ENCODE measurements around the gene PDE11A.

The PDE11A gene

DNA sequence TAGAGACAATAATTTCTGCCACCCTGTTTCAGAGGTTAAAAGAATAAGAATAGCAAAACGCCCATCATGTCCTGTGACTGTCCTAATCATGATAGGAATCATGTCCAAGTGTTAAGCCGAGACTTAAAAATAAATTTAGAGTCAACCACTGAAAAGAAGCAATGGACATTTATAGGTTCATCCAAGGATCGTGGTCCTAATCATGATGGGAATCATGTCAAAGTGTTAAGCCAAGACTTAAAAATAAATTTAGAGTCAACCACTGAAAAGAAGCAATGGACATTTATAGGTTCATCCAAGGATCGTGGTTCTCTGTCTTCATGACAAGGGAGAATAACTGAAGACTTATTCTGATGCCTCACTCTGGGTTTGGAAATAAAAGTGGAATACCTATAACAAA lies 73.6 kb downstream of the PDE11A start:
- no peak overlapping the region for H3K4me3 ChIP-seq (ENCODE audit: control insufficient read depth, low read depth, low read length)
- DNase-seq (ENCODE audit: low read depth) = no peak
- TF ChIP-seq, protein P1, sequence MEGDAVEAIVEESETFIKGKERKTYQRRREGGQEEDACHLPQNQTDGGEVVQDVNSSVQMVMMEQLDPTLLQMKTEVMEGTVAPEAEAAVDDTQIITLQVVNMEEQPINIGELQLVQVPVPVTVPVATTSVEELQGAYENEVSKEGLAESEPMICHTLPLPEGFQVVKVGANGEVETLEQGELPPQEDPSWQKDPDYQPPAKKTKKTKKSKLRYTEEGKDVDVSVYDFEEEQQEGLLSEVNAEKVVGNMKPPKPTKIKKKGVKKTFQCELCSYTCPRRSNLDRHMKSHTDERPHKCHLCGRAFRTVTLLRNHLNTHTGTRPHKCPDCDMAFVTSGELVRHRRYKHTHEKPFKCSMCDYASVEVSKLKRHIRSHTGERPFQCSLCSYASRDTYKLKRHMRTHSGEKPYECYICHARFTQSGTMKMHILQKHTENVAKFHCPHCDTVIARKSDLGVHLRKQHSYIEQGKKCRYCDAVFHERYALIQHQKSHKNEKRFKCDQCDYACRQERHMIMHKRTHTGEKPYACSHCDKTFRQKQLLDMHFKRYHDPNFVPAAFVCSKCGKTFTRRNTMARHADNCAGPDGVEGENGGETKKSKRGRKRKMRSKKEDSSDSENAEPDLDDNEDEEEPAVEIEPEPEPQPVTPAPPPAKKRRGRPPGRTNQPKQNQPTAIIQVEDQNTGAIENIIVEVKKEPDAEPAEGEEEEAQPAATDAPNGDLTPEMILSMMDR (conservative IDR thresholded peaks at IDR 0.05; ENCODE audit: control insufficient read depth, insufficient read depth, low read depth, low read length) = no peak

DNA sequence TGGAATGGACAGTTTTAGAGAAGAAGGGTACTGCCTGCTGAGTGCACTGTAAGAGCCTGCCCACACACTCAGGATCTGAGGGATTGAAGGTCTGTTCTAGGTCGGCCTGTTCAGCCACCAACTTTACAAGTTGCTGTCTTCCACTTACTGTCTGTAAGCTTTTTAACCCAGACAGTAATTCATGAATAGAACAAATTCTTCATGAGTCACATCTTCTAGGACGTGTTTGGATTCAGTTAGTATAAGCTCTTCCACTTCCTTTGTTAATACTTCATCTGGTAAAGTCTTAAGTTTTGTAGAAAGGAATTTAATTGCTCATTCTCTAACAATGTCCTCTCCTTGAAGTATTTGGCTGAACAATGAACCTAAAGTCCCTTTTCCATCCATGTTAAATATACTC lies 74.6 kb downstream of the PDE11A start:
- no peak overlapping the region for H3K4me3 ChIP-seq (ENCODE audit: control insufficient read depth, low read depth, low read length)
- TF ChIP-seq, protein P1 (conservative IDR thresholded peaks at IDR 0.05; ENCODE audit: control insufficient read depth, insufficient read depth, low read depth, low read length) = no peak
- peak; percentile 41 for DNase-seq (ENCODE audit: low read depth)

DNA sequence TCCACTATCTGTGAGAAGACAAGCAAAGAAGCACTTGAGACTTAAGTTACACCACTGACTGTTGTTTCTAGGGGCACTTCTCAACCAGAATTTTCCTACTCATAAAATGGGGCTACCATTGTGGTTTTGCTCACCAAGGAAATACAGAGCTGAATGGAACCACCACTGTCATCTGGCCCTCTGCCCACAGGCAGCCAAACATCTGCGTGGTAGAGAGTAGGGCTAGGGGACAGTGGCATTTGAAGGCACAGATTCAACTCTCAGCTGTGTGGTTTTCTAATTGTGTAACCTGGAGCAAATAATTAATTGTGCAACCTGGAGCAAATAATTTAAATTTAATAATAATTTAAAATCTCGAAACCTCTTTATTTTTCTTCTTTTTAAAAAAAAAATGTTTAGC lies 79.6 kb downstream of the PDE11A start:
- no peak for DNase-seq (ENCODE audit: low read depth)
- no peak overlapping the region for H3K4me3 ChIP-seq (ENCODE audit: control insufficient read depth, low read depth, low read length)
- TF ChIP-seq, protein P1 (conservative IDR thresholded peaks at IDR 0.05; ENCODE audit: control insufficient read depth, insufficient read depth, low read depth, low read length) = no peak

DNA sequence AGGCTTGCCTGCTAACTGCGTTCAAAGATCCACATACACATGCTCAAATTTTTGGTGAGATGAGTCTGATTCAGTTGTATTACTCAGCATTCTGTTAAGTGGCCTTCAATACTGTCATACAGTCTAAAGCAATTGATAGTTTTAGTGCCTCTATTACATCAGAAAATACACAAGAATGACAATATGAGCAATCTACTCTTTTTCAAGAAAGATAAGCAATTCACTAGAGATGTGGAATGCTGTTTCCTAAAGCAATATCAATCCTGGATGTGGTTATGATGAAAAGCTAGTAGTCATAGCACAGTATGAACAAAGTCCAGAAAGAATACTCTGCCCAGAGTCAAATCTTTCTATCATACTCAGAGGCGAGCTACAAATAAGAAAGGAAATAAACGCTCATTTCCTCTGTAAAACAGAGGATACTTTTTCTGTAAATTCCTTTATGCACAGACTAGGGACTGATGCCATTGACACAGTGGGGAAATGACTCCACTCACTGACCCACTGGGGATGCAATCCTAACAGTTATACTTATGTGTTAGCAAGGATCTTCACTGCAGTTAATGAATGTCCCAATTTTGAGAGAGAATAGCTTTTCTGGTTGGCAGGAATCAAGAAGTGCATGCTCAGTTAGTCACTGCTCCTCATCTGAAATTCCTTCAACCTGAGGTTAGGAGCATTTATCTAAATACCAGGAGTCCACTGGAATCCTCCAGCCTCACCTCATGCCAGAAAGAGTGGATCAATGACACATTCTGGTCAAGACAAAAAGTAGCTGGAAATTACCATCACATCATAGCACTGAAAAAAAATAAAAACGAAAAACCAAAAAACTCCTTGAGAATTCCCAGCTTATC lies 83.3 kb downstream of the PDE11A start:
- DNase-seq (ENCODE audit: low read depth) = no peak
- TF ChIP-seq, protein P1 (conservative IDR thresholded peaks at IDR 0.05; ENCODE audit: control insufficient read depth, insufficient read depth, low read depth, low read length) = no peak
- H3K4me3 ChIP-seq (ENCODE audit: control insufficient read depth, low read depth, low read length) = no peak overlapping the region

DNA sequence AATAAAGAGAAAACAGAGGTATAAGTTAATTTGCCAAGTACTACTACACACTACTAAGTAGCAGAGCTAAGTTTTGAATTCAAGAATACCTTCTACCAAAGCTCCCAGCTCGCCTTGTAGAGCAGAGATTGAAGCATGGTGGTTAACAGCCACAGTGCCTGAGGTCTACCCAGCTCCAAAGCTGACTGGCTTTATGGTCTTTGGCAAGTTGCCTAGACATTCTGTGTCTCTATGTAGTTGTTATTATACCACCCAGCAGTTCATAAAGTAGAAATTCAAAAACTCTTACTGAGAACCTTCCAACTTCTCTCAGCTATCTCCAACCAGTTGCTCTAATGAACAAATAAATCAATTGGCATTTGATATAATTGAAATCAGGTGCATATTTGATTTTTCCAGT lies 87.8 kb downstream of the PDE11A start:
- no peak overlapping the region for H3K4me3 ChIP-seq (ENCODE audit: control insufficient read depth, low read depth, low read length)
- no peak for DNase-seq (ENCODE audit: low read depth)
- TF ChIP-seq, protein P1 (conservative IDR thresholded peaks at IDR 0.05; ENCODE audit: control insufficient read depth, insufficient read depth, low read depth, low read length) = no peak

DNA sequence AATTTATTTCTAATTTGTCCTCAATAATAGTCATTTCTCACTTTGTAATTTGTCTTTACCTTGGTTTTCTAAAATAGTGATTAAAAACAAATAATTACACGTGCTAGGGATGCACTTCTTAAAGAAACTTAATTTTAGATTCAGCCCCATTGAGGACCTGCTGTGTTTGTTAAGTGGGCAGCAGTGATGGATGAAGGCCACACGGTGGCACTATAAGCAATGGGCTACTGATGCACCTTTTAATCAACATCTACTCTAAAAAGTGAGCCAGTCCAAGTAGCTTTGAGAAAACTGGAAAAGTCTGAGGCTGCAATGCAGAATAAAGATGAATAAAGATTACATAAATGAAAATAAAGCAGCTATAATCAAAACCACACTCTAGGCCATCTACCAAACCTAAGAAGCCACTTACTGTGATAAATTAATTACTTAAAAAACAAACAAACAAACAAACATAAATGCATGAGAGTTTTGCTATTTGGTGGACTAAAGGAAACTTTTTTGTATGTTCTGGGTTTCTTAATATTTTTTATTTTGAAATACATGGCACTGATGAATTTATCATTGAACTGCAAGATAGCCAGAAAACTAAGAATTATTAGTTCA lies 89.3 kb downstream of the PDE11A start:
- TF ChIP-seq, protein P1 (conservative IDR thresholded peaks at IDR 0.05; ENCODE audit: control insufficient read depth, insufficient read depth, low read depth, low read length) = peak; percentile 94
- H3K4me3 ChIP-seq (ENCODE audit: control insufficient read depth, low read depth, low read length) = no peak overlapping the region

More for the DNA sequence above, 89.3 kb downstream of the PDE11A start:
- DNase-seq (ENCODE audit: low read depth) = peak; percentile 65

Data from fibroblast of mammary gland (primary cell).